NT2/D1 (cell line): ENCODE data around the gene DEFB115.
"Not testable (repeated sequence)": the region's sequence is repeated elsewhere in the genome, so short reads cannot be mapped to it uniquely, and the experiment has no call there.

Source experiments
- DNase-seq: peaks from one replicate; pipeline ENCODE4 v3.0.0-alpha.2; 2011; ENCODE audit warnings: low read depth, low spot score
- H3K27me3 ChIP-seq: 2 replicates; pipeline ENCODE4 v1.6.0; 2011; ENCODE audit warnings: mild to moderate bottlenecking; ENCODE audit not compliant: insufficient read length, insufficient read depth
- H3K36me3 ChIP-seq: 2 replicates; pipeline ENCODE4 v1.6.1; 2011; ENCODE audit warnings: mild to moderate bottlenecking, low read length, mixed read lengths; ENCODE audit not compliant: insufficient read depth, insufficient read length
- H3K4me1 ChIP-seq: 2 replicates; pipeline ENCODE4 v1.5.1; 2011; ENCODE audit not compliant: insufficient read depth, insufficient read length
- H3K4me3 ChIP-seq: 2 replicates; pipeline ENCODE4 v1.5.1; 2011; ENCODE audit warnings: low read depth; ENCODE audit not compliant: insufficient read length
- H3K9ac ChIP-seq: 2 replicates; pipeline ENCODE4 v1.6.0; 2011; ENCODE audit warnings: low read depth; ENCODE audit not compliant: insufficient read length
- H3K9me3 ChIP-seq: 2 replicates; pipeline ENCODE4 v1.5.1; 2011; ENCODE audit warnings: mild to moderate bottlenecking, low read length; ENCODE audit not compliant: insufficient read depth
- SUZ12 ChIP-seq: IDR thresholded peaks from 2 replicates; pipeline ENCODE4 v1.6.1; 2011; ENCODE audit not compliant: insufficient read length, insufficient read depth; ENCODE audit errors: extremely low read depth
- YY1 ChIP-seq: IDR thresholded peaks from 2 replicates; pipeline ENCODE4 v1.6.1; 2011; ENCODE audit not compliant: insufficient read length, insufficient read depth
- ZNF274 ChIP-seq: IDR thresholded peaks from 2 replicates; pipeline ENCODE4 v1.6.1; 2011; ENCODE audit warnings: mild to moderate bottlenecking, low read depth, low read length

DEFB115 gene

GRCh38 chr20:31257364-31257763 is at the start of gene DEFB115:
Gene DEFB115, plus strand, starts transcription at chr20:31257664. Its CDS starts 0 bp downstream, at chr20:31257664.
- DNase-seq = no peak
- Histone ChIP-seq H3K4me3 (no peak within 1 kb of the TSS), H3K9me3 (no peaks in the 10 kb centered on the region), H3K9ac (no peak within 1 kb of the TSS), H3K27me3 (peaks cover 13% of the 10 kb centered on the region), H3K36me3 (no peaks in the 10 kb centered on the region), H3K4me1 (no peaks in the 10 kb centered on the region)
- TF ChIP-seq SUZ12 (no peak), ZNF274 (no peak), YY1 (no peak)

- H3K9me3 ChIP-seq = peaks cover 99% of the 10 kb centered on the region
- no peak for TF ChIP-seq SUZ12
- TF ChIP-seq YY1 = no peak
- TF ChIP-seq ZNF274 = no peak
- DNase-seq = no peak
- H3K4me3 ChIP-seq = no peak overlapping the region
- H3K4me1 ChIP-seq = no peaks in the 10 kb centered on the region
- H3K27me3 ChIP-seq = no peaks in the 10 kb centered on the region
- no peak overlapping the region for H3K9ac ChIP-seq
- H3K36me3 ChIP-seq = no peaks in the 10 kb centered on the region
Measured at GRCh38 chr20:31236953-31237352, 20.5 kb upstream of the DEFB115 start.

- no peaks in the 10 kb centered on the region for H3K4me1 ChIP-seq
- DNase-seq = no peak
- H3K27me3 ChIP-seq = no peaks in the 10 kb centered on the region
- H3K9me3 ChIP-seq = peaks cover 99% of the 10 kb centered on the region
- H3K9ac ChIP-seq = no peak overlapping the region
- H3K36me3 ChIP-seq = no peaks in the 10 kb centered on the region
- TF ChIP-seq ZNF274 (no peak), YY1 (no peak), SUZ12 (no peak)
- H3K4me3 ChIP-seq = no peak overlapping the region
Measured at GRCh38 chr20:31237763-31238162, 19.7 kb upstream of the DEFB115 start.

GRCh38 chr20:31239139-31239538 is 18.3 kb upstream of the DEFB115 start:
- Histone ChIP-seq H3K4me1 (no peaks in the 10 kb centered on the region), H3K9ac (no peak overlapping the region), H3K36me3 (no peaks in the 10 kb centered on the region), H3K4me3 (no peak overlapping the region), H3K9me3 (peaks cover 98% of the 10 kb centered on the region), H3K27me3 (no peaks in the 10 kb centered on the region)
- TF ChIP-seq YY1 = no peak
- TF ChIP-seq ZNF274 = no peak
- TF ChIP-seq SUZ12 = no peak
- no peak for DNase-seq

GRCh38 chr20:31256959-31257358 is 505 bp upstream of the DEFB115 start:
- DNase-seq = no peak
- TF ChIP-seq ZNF274 (no peak), SUZ12 (no peak), YY1 (no peak)
- H3K27me3 ChIP-seq = peaks cover 13% of the 10 kb centered on the region
- no peaks in the 10 kb centered on the region for H3K9me3 ChIP-seq
- H3K4me3 ChIP-seq = no peak overlapping the region
- H3K4me1 ChIP-seq = no peaks in the 10 kb centered on the region
- no peaks in the 10 kb centered on the region for H3K36me3 ChIP-seq
- H3K9ac ChIP-seq = no peak overlapping the region

- H3K27me3 ChIP-seq = peaks cover 13% of the 10 kb centered on the region
- no peaks in the 10 kb centered on the region for H3K36me3 ChIP-seq
- H3K9me3 ChIP-seq = no peaks in the 10 kb centered on the region
- no peaks in the 10 kb centered on the region for H3K4me1 ChIP-seq
- H3K9ac ChIP-seq = no peak overlapping the region
- peak; percentile 13 for DNase-seq
- no peak overlapping the region for H3K4me3 ChIP-seq
- TF ChIP-seq YY1 (no peak), SUZ12 (no peak), ZNF274 (no peak)
Measured at GRCh38 chr20:31260326-31260932, 3.0 kb downstream of the DEFB115 start.

GRCh38 chr20:31274441-31274840 is 17.0 kb downstream of the DEFB115 start:
- Histone ChIP-seq H3K4me3 (no peak overlapping the region), H3K4me1 (no peaks in the 10 kb centered on the region), H3K36me3 (no peaks in the 10 kb centered on the region), H3K27me3 (peaks cover 12% of the 10 kb centered on the region), H3K9ac (no peak overlapping the region), H3K9me3 (no peaks in the 10 kb centered on the region)
- DNase-seq = no peak
- TF ChIP-seq SUZ12 = no peak
- TF ChIP-seq YY1 = no peak
- no peak for TF ChIP-seq ZNF274

GRCh38 chr20:31278178-31278577 is 20.7 kb downstream of the DEFB115 start:
- Histone ChIP-seq H3K4me3 (no peak overlapping the region), H3K9ac (no peak overlapping the region), H3K27me3 (peaks cover 15% of the 10 kb centered on the region), H3K36me3 (no peaks in the 10 kb centered on the region), H3K9me3 (no peaks in the 10 kb centered on the region), H3K4me1 (no peaks in the 10 kb centered on the region)
- TF ChIP-seq SUZ12 (no peak), ZNF274 (no peak), YY1 (no peak)
- no peak for DNase-seq

GRCh38 chr20:31284964-31285363 is 27.5 kb downstream of the DEFB115 start:
- H3K4me3 ChIP-seq, DNase-seq, H3K9ac ChIP-seq, H3K36me3 ChIP-seq, H3K9me3 ChIP-seq, H3K4me1 ChIP-seq: not testable (repeated sequence)
- peaks cover 51% of the 10 kb centered on the region for H3K27me3 ChIP-seq
